ENCODE measurements around the gene TMEM134.

GRCh38 chr11:67412495-67413179, 56.4 kb downstream of the TMEM134 start:
- TF ChIP-seq PAX5 (IDR thresholded peaks at IDR 0.05; ENCODE audit: insufficient read depth, low read length, severe bottlenecking) = no peak
- no peak for TF ChIP-seq POLR2AphosphoS5 (IDR thresholded peaks at IDR 0.05; ENCODE audit: low read depth, low read length)
- TF ChIP-seq POLR2A (IDR thresholded peaks at IDR 0.05; ENCODE audit: low read depth, low read length) = no peak
- TF ChIP-seq TAF1 (IDR thresholded peaks at IDR 0.05; ENCODE audit: low read depth, low read length) = no peak
- TF ChIP-seq SPI1 (IDR thresholded peaks at IDR 0.05; ENCODE audit: low read depth, low read length) = no peak
- TF ChIP-seq POU2F2 (IDR thresholded peaks at IDR 0.05; ENCODE audit: low read depth, low read length) = no peak
